Mucosa of gallbladder (tissue), 1 donor: ENCODE results near the gene KDR. TPM values are rescaled to one million over a fixed set of nuclear protein-coding genes. Genes with fewer than 3 reads are reported as not detected.

Experiments used
- DNase-seq: peaks from one replicate; pipeline ENCODE4 v3.0.0-alpha.2; 2020; ENCODE audit warnings: low spot score
- total RNA-seq: library from RNA; stranded (reverse); gene quantifications from one replicate; pipeline ENCODE4 v1.2.1, GENCODE V29; 2021
- donor health status: DM: no; HTN: no; CAD: no.

The KDR gene
- total RNA-seq, 1 donor from 2014 or later: 24.0 TPM

DNA sequence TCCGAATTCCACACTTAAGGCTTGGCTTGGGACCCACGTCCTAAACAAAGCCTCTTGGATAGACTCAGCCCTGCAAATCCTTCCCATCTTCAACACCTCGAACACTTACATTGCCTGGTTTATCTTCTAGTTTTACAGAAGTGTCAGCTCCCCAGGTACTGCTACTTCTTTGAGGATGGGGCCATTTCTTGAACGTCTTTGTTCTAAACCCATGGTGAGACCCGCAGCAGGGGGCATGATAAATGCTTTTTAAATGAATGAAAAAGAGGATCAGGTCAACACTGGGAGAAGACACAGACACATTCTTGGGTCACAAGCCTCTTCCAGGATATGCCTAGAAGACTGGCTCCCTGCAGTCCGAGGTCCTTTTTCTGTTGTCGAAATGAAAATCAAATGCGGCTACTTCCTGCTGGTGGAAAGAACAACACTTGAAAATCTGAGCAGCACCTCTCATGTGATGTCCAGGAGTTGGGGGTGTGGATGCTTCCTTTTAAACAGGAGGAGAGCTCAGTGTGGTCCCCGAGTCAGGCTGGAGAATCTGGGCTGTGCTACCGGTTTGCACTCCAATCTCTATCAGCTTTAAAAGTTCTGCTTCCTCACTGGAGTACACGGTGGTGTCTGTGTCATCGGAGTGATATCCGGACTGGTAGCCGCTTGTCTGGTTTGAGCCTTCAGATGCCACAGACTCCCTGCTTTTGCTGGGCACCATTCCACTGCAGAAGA is 45.8 kb downstream of the KDR start:
- DNase-seq: no peak

DNA sequence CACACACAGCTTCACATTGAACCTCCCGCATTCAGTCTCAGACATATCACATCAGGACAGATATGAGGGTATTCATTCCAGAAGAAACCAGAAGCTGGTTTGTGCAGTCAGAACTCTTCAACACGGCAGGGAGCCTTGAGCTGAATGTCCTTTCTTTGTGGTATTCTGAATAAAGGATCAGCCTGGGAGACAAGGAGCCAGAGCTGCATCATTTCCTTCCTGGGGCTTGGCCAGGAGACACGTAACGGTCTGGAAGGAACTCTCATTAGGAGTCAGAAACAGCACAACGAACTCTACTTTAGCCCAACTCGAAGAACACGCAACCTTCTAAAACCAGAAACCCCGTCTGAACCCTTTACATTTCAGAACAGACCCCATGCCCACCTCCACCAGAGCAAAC is 46.4 kb downstream of the KDR start:
- DNase-seq: no peak

DNA sequence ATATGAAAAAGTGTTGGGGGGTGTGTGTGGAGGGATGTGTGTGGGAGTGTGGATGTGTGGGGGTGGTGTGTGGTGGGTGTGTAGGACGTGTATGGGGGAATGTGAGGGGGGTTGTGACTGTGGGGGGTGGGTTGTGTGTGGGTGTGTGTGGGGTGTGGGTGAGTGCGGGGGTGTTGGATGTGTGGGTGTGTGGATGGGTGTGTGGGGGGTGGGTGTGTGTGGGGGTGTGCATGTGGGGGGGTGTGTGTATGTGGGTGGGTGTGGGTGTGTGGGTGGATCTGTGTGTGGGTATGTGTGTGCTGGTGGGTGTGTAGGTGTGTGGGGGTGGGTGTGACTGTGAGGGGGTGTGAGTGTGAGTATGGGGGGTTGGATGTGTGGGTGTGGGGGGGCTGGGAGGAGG is 47.8 kb downstream of the KDR start:
- DNase-seq: no peak

DNA sequence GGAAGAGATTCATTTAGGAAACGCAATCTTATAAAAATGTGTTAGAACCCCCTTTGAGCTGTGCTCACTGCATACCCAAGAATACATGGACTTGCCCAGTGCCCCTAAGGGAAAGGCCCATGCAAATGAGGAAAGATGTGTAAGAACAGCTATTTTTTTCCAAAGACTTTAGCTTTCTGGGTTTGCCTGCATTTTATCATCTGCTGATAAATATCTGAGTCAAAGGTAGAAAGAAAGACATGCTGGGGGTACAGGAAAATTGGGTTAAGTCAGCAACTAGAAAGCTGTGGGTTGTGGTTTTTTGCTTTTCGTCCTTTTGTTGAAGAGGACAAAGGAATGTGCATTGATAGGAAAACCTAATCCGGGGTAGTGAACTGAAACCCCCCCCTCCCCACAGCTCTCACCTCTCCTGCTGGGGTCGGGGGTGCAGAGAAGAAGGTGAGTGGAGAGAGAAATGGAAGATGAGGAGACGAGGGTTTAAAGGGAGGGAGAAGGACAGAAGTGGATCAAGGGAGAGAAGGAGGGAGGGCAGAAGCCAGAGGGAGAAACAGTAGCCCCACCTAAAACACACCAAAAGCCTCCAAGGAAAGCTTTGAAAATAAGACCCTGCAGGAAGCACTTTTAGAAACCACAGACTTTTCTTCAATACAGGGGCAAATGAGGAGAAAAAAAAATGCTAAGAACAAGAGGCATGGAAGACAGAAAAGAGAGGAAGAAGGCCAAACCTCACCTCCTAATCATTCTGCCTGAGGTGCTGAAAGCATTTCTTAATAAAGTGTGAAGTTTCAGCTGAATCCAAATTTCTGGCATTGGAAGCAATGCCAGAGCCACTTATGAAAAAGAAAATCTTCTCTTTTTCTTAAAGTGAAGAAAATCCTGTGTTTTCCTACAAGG is 49.3 kb downstream of the KDR start:
- DNase-seq: no peak

DNA sequence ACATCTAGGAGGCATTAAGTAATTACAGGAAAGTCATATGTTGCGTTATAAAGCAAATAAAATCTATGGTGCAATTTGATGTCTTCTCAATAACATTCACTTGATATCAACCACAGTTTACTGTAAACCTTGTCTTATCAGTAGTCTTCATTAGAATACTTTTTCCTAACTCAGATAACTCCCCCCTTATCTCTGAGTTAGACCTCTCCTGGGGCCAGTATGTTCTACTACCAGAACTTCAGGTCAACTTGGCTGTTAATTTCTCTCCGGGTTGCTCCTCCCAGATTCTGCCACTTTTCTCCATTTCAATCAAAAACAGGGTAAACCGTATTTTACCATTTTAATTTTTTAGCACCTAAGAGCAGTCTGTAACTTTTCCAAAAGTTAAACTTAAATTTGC is 50.0 kb downstream of the KDR start:
- no peak for DNase-seq

DNA sequence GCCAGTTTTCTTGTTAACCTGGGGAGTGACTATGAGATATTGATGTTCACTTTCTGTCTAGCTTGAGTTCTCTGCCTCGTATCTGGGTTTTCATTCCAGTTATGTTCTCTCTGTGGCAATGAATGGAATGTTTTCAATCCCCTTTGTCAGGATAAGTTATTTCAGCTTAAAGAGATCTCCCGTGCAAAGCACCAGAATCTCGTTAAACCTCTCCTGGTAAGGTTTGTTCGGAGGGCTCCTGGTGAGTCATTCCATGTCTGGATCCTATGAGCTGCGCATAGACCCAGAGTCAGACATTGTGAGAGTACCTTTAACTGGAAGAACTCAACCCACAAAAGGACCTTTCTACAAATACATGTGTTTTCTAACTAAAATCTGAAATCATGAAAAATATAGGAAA is 51.0 kb downstream of the KDR start:
- no peak for DNase-seq

DNA sequence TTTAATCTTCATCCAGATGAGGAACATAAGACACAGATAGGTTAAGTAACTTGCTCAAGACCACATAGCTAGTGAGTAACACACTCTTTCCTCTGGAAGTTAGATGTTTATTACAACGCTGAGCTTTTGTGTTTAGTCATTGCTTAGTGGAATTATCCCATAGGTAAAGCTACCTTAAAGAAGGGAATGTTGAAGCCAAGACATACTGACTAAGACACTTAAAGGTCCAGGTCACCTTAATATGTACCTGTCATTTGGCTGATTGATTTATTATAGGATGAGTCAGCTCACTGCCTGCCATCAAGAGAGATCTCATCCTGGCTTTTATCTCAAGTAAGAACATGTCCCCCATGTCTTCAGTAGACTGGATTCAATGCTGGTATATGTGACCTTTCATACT is 53.4 kb downstream of the KDR start:
- DNase-seq: no peak

DNA sequence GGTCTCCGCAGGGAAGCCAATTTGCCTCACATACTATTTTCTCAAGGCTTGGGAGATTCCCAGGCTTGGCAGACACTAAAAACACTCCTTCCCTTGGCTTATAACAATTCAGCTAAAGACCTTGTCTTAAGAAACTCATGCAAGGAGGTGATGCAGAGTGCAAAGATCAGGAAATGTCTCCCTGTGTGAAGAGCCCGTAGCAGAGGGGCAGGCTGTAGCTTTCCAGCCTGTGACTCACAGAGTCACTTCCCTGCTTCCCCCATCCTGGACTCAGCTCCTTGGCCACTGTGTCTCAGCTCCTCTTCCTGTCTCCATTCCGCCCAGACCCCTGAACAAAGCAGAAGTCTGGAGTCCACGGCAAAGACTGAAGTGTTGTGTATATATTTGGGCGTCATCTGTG is 56.1 kb downstream of the KDR start:
- DNase-seq: no peak

DNA sequence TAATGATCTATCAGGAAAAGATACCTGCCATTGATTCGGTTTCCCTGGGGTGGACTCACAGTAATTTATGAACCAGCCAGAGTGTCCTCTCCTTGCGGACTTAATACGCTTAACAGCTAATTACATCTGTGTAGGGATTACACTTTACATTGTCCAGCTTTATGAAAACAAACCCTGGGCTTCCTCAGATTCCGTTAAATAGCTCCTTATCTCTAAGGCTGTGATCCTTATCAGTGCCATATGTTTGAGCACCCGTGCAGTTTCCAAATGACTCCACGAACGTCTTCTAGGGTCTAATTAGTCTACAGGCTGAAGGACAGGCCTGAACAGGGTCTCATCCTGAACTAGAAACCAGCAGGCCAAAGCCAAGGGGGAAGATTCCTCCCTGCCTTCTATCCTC is 56.9 kb downstream of the KDR start:
- DNase-seq: no peak

DNA sequence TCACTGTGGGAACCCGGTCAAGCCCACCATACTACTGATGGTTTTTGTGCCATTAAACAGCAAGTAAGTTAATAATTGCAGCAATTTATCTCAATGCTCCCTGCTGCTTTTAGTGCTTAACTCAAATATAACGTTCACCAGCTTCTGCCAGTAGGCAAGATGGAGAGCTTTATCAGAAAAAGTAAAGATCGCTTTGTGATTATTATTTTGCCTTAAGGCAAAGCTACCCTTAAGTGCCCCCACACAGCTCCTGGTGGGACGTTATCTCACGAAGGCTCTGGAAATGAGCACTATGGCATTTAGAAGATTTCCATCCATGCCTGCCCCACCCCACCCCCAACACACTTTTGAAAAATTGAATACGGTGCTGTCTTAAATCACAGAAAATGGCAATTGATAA is 59.4 kb downstream of the KDR start:
- DNase-seq: no peak

DNA sequence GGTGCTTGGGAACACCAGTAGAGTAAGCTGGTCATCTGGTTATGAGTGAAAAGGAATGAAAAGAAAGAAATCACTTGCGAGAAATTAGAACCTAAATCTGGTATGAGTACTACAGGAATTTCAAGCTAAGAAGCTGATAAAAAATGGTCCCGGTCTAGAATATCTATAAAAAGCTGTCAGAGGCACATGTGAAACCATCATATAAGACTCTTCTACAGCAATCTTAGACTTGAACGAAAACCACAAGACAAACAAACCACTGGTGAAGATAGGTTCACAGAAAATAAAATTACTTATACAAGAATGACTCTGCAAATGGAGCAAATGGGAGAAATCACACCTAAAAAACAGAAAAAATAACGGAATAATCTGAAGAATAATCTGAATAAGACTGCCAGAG is 69.9 kb downstream of the KDR start:
- DNase-seq: no peak

DNA sequence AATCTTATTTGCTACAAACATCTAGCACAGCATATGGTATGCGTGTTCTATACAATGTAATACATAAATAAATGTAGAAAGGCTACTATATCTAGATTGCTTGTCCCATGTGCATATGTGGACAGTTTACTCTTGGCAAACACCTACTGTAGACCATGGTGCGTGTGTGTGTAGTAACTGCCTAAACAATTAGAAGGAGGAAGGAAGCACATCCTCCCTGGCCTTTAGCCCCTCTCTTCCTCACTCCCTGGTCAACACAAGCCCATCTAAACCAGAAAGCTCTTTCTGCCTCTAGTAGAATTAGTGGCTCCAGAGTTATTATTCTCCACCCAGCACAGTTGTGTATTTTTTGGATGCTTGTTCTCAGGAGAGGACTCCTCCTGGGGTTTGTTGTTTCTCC is 73.9 kb downstream of the KDR start:
- DNase-seq: no peak

DNA sequence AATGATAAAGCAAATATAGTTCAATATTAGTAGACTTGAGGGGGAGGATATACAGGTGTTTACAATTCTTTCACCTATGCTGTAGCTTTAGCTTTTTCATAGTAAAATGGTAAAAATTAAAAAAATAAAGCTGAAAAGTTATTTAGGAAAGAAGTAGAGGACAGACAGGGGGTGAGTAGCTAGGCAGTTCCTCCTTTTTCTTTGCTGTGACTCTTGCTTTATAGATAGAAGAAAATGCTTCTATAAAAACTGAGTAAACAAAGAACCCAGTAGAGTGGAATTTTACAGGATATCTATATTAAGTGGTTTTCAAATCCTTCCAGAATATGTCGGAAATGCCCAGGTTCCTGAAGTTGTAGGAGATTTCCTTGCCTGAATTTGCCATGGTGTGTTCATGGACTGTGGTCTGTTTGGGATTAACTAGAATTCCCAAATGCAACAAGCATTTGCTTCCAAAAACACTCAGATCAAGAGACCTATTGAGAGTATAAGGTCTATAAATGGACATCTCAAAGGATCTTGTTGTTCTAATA is 74.9 kb downstream of the KDR start:
- DNase-seq: no peak

DNA sequence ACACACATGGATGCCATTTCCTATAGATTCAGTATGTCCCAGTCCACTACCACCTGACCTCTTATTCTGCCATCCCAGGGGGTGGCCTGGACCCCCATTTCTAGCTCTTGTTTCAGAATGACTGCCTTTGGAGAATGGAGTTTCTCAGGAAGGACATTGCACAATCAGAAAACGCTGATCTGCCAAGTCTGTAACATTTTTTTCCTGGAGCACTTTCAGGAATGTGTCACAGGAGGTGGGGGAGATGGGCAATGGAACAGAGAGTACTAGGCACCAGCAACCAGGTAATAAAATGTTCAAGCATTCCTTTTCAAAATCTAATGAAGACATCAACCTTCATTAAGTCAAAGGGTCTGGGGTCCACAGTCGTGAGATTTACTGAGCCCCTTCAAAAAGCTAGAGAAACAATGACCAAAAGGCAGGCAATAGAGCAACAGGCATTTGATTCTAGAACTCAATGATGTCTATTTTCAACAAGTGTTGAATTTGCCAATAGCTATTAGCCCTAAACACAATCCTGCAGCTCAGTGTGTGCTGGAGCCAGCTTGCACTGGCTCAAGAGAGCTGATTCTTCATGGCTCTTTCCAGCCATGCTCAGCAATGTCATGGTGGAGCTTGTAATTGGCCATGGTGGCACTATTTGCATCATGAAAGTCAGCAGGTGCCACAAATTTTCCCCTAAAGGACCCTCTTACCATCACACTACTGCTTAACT is 87.1 kb downstream of the KDR start:
- DNase-seq: no peak

DNA sequence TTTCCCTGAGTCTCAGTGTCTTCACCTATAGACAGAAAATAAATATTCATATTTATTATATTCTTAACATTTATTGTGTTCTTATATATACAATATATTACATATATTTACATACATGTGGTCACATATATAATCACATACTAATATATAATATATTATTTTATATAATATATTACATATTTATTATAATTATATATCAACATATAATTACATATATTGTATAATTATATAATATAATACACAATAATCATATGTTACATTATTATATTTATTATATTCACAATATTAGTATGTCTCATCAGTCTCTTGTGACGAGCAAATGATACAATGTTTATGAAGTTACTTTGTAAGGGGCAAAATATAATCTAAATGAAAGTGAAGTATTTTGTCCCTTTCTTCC is 87.7 kb downstream of the KDR start:
- DNase-seq: no peak

DNA sequence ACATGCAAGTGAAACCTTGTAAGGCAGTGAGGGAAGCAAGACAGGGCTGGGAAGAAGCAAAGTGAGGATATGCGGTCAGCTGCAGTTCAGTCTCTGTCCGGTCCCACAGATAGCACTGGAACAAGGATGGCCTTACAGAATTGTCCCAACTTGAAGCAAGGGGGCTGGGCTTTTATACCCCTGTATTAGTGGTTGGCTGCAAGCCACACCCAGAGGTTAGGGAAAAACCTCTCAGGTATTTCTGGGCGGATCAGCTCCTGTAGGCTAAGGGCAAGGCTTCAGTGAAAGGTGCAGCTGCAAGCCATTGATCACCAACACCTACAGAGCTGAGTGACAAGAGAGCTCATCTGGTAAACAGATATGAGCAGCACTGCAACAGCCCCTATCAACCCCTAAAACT is 89.0 kb downstream of the KDR start:
- DNase-seq: no peak

DNA sequence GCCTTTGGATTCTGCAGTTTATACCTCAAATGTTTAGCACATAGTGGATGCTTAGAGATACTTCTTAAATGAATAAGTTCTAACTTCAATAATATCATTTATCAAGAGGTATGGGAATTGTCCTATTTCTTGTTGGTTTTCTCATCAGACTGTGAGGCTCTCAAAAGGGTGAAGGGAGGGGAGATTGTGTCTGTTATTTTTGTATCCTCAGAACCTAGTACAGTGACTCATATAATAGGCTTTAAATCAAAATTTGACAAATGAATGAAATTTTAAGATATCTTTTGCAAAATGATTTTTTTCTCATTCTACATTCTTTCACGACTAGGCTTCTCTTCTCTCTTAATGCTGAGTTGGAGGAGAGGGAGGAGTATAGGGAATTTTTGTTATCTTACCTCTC is 89.5 kb downstream of the KDR start:
- no peak for DNase-seq

DNA sequence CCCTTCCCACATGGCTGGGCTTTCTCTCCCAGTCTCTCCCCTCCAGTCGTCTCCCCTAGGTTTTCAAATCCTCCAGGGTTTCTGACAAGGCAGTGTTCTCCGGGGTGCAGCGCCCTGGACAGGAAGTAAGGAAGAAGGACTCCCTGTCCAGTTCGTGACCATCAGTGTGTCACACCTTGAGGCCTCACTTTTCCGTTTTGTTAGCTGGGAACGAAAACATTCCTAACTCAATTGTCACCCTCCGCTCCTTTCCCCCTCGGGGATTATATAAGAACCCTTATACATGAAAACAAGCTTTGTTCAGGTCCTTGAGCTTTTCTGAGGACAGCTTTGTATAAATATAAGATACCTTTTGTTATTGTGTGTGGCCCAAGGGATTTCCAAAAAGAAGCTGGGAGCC is 92.1 kb downstream of the KDR start:
- DNase-seq: no peak

DNA sequence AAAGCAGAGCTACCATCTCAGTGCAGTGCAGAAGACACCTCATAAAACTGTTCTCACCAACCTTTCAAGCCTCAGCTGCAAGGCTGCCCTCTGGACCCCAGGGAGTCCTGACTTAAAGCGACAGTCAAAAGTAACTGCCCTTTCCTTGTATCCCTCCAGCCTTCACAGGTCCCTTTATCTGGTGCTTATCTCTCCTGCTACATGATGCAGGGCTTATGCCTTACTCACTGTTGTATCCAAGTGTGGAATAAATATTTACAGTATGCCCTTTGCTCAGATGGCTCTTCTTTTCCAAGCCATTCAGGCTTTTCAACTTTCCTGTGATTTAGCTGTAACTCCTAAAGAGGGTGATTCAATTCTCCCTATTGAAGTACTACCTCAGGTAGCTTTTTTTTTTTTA is 92.6 kb downstream of the KDR start:
- no peak for DNase-seq

DNA sequence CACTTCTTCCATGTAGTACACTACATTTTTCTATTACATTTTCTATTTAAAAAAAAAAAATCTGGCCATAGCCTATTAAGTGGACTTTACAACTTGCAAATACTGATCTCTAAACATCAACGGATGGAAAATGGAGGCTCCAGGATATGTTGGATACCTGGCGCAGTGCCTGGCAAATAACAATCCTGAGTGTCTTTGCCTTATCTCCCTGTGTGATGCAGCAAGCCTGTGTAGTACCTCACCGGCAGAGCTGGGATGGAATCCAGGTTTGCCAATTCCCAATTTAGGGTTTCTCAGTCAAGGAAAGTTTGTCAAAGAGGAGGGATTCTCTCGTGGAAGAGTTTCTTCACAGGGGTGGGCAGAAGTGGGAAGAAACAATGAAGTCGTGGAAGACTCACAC is 93.2 kb downstream of the KDR start:
- DNase-seq: no peak

DNA sequence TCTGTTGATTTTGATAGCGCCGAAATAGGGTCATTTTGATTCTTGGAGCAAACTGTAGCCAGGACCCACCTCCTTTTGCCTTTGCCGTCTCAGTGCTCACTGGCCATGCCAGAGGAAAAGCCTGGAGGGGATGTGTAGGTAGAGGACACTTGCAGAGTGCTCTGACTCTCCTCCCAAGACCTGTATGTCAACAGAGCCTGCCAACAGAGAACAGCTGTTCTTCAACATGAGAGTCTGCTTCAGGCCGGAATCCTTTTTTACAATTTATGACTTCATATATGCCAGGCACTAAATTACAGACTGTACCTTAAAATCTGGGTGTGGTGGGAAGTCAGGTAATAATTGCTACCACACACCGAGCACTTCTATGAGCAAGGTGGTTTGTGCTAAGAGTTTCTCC is 94.2 kb downstream of the KDR start:
- DNase-seq: no peak

DNA sequence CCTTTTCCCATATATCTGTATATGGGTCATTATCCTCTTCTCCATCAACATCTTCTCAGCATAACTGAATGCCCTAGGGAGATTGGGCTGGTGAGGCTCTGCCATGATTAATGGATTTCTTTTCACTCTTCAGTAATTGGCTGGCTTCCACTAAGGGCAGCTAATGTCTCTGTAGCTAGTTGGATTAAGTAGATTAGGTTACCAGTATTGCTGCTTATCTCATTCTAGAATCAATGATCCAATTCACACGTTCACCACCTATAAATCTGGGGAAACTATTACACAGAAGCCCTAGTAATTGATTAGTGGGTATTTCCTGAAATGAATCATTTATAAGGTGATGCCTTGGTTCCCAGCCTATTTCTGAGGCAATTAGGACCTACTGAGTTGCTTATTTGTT is 94.8 kb downstream of the KDR start:
- DNase-seq: no peak
